Measurements from ENCODE around the gene GKN2.
"Not testable (repeated sequence)": the region's sequence is repeated elsewhere in the genome, so short reads cannot be mapped to it uniquely, and the experiment has no call there.

GKN2 gene

GRCh38 chr2:68955432-68955831 lies 2.7 kb upstream of the GKN2 start:
- DNase-seq = not testable (repeated sequence)

GRCh38 chr2:68951899-68952298 lies 794 bp downstream of the GKN2 start:
- DNase-seq = no peak

GRCh38 chr2:68948710-68949109 lies 4.0 kb downstream of the GKN2 start:
- no peak for DNase-seq

GRCh38 chr2:68946117-68946516 lies 6.6 kb downstream of the GKN2 start:
- DNase-seq = no peak

- DNase-seq = peak; percentile 55 to 63
Observed at GRCh38 chr2:68943581-68944568, 8.8 kb downstream of the GKN2 start.

GRCh38 chr2:68942827-68943226 lies 9.9 kb downstream of the GKN2 start:
- DNase-seq = no peak

GRCh38 chr2:68940369-68940768 lies 12.3 kb downstream of the GKN2 start:
- no peak for DNase-seq

- no peak for DNase-seq
Observed at GRCh38 chr2:68939962-68940361, 12.7 kb downstream of the GKN2 start.

- DNase-seq = no peak
Observed at GRCh38 chr2:68938938-68939337, 13.8 kb downstream of the GKN2 start.

GRCh38 chr2:68937346-68938055 lies 15.2 kb downstream of the GKN2 start:
- no peak for DNase-seq

- DNase-seq = no peak
Observed at GRCh38 chr2:68936889-68937288, 15.8 kb downstream of the GKN2 start.

- DNase-seq = no peak
Observed at GRCh38 chr2:68936427-68936826, 16.3 kb downstream of the GKN2 start.

- DNase-seq = no peak
Observed at GRCh38 chr2:68935471-68935870, 17.2 kb downstream of the GKN2 start.

- no peak for DNase-seq
Observed at GRCh38 chr2:68934021-68934420, 18.7 kb downstream of the GKN2 start.

GRCh38 chr2:68932402-68932801 lies 20.3 kb downstream of the GKN2 start:
- DNase-seq = no peak

GRCh38 chr2:68931799-68932198 lies 20.9 kb downstream of the GKN2 start:
- DNase-seq = no peak

- DNase-seq = no peak
Observed at GRCh38 chr2:68931149-68931711, 21.5 kb downstream of the GKN2 start.

- DNase-seq = no peak
Observed at GRCh38 chr2:68926796-68927195, 25.9 kb downstream of the GKN2 start.

- peak; percentile 44 to 51 for DNase-seq
Observed at GRCh38 chr2:68925295-68925896, 27.3 kb downstream of the GKN2 start.

- no peak for DNase-seq
Observed at GRCh38 chr2:68921646-68922045, 31.0 kb downstream of the GKN2 start.

GRCh38 chr2:68920481-68921170 lies 32.1 kb downstream of the GKN2 start:
- DNase-seq = no peak

GRCh38 chr2:68918497-68918896 lies 34.2 kb downstream of the GKN2 start:
- no peak for DNase-seq

Data from activated CD4-positive, alpha-beta T cell treated with anti-CD3 and anti-CD28 coated beads, Interleukin-2, amount 50 U/mL, for 48 hours (primary cell).